ENCODE results near the gene CUX1.

CUX1 gene

GRCh38 chr7:102221961-102222360 lies 404.5 kb downstream of the CUX1 start:
- no peak for TF ChIP-seq REST (IDR thresholded peaks at IDR 0.05; ENCODE audit: insufficient replicate concordance, low read depth)
- TF ChIP-seq SPI1 (IDR thresholded peaks at IDR 0.05; ENCODE audit: borderline replicate concordance, low read depth), result no peak
- TF ChIP-seq POLR2AphosphoS5 (IDR thresholded peaks at IDR 0.05; ENCODE audit: low read depth), result no peak
- no peak for TF ChIP-seq CTCF (IDR thresholded peaks at IDR 0.05; ENCODE audit: insufficient read depth, low read length)
- no peak for TF ChIP-seq GABPA (IDR thresholded peaks at IDR 0.05; ENCODE audit: low read depth)
- DNase-seq (ENCODE audit: low read depth in 1 of 2, low spot score in 1 of 2), result no peak
- Histone ChIP-seq H3K27ac (replicated peaks) (no peak overlapping the region), H3K27me3 (ENCODE audit: insufficient read depth, poor library complexity, severe bottlenecking) (no peaks in the 10 kb centered on the region), H3K4me3 (replicated peaks; ENCODE audit: insufficient read depth, low read length) (no peak overlapping the region)

GRCh38 chr7:102222445-102222844 lies 405.0 kb downstream of the CUX1 start:
- Histone ChIP-seq H3K27me3 (ENCODE audit: insufficient read depth, poor library complexity, severe bottlenecking) (no peaks in the 10 kb centered on the region), H3K4me3 (replicated peaks; ENCODE audit: insufficient read depth, low read length) (no peak overlapping the region), H3K27ac (replicated peaks) (no peak overlapping the region)
- TF ChIP-seq SPI1 (IDR thresholded peaks at IDR 0.05; ENCODE audit: borderline replicate concordance, low read depth) (no peak), REST (IDR thresholded peaks at IDR 0.05; ENCODE audit: insufficient replicate concordance, low read depth) (no peak), POLR2AphosphoS5 (IDR thresholded peaks at IDR 0.05; ENCODE audit: low read depth) (no peak), CTCF (IDR thresholded peaks at IDR 0.05; ENCODE audit: insufficient read depth, low read length) (no peak), GABPA (IDR thresholded peaks at IDR 0.05; ENCODE audit: low read depth) (no peak)
- no peak for DNase-seq (ENCODE audit: low read depth in 1 of 2, low spot score in 1 of 2)

GRCh38 chr7:102223184-102223583 lies 405.8 kb downstream of the CUX1 start:
- H3K27me3 ChIP-seq (ENCODE audit: insufficient read depth, poor library complexity, severe bottlenecking), result no peaks in the 10 kb centered on the region
- no peak for DNase-seq (ENCODE audit: low read depth in 1 of 2, low spot score in 1 of 2)
- no peak overlapping the region for H3K4me3 ChIP-seq (replicated peaks; ENCODE audit: insufficient read depth, low read length)
- H3K27ac ChIP-seq (replicated peaks), result no peak overlapping the region
- TF ChIP-seq CTCF (IDR thresholded peaks at IDR 0.05; ENCODE audit: insufficient read depth, low read length), result no peak
- TF ChIP-seq GABPA (IDR thresholded peaks at IDR 0.05; ENCODE audit: low read depth), result no peak
- TF ChIP-seq SPI1 (IDR thresholded peaks at IDR 0.05; ENCODE audit: borderline replicate concordance, low read depth), result no peak
- TF ChIP-seq POLR2AphosphoS5 (IDR thresholded peaks at IDR 0.05; ENCODE audit: low read depth), result no peak
- no peak for TF ChIP-seq REST (IDR thresholded peaks at IDR 0.05; ENCODE audit: insufficient replicate concordance, low read depth)

All from HL-60 (cell line).